K562 (cell line): ENCODE data around the gene VTI1B. TPM values are rescaled to one million over a fixed set of nuclear protein-coding genes. Genes with fewer than 3 reads are reported as not detected.
A peak's percentile ranks its signal among the peaks of the same experiment; 100 is the strongest.

Experiments
- ARID1B ChIP-seq: fragments of 450-650 bp; IDR thresholded peaks from 2 replicates; pipeline ENCODE4 v1.6.1; 2016; ENCODE audit warnings: antibody characterized with exemption, mild to moderate bottlenecking, inconsistent platforms
- BRD4 ChIP-seq: fragments of 200-600 bp; sonication (generic); IDR thresholded peaks from 2 replicates; pipeline ENCODE4 v1.6.1; 2017; ENCODE audit warnings: inconsistent platforms
- CBFA2T3 ChIP-seq: fragments of 450-650 bp; IDR thresholded peaks from 2 replicates; pipeline ENCODE4 v1.6.1; 2017
- CREM ChIP-seq: IDR thresholded peaks from 2 replicates; pipeline ENCODE4 v1.6.1; 2014; ENCODE audit warnings: antibody characterized with exemption, low read depth
- GABPB1 ChIP-seq: sonication (generic); formaldehyde crosslinking; IDR thresholded peaks from 2 replicates; pipeline ENCODE4 v1.8.0; 2022; ENCODE audit warnings: mild to moderate bottlenecking, missing genetic modification reagents
- KDM4B ChIP-seq, 2 experiments: fragments of 450-650 bp in 1 of 2; sonication (generic) in 1 of 2; IDR thresholded peaks; 2 replicates each; pipeline ENCODE4 v1.6.1; 2016 to 2017; ENCODE audit warnings: borderline replicate concordance in 2 of 2, antibody characterized with exemption in 1 of 2, low read depth in 1 of 2, mild to moderate bottlenecking in 1 of 2
- MAFF ChIP-seq: IDR thresholded peaks from 2 replicates; pipeline ENCODE4 v1.6.1; 2012; ENCODE audit warnings: low read length, improper control_type of control experiment
- MEF2A ChIP-seq: IDR thresholded peaks from 2 replicates; pipeline ENCODE4 v1.6.1; 2011; ENCODE audit warnings: low read depth, mild to moderate bottlenecking, low read length, moderate library complexity; ENCODE audit not compliant: control insufficient read depth
- NKRF ChIP-seq: fragments of 450-650 bp; IDR thresholded peaks from 2 replicates; pipeline ENCODE4 v1.6.1; 2016; ENCODE audit warnings: borderline replicate concordance
- TFAM ChIP-seq: fragments of 250-450 bp; sonication (Bioruptor Pico); conservative IDR thresholded peaks from 2 replicates; pipeline ENCODE4 v1.5.0; 2021; ENCODE audit warnings: mild to moderate bottlenecking, moderate library complexity
- ZBTB49 ChIP-seq: sonication (generic); formaldehyde crosslinking; IDR thresholded peaks from 2 replicates; pipeline ENCODE4 v1.8.0; 2022; ENCODE audit warnings: missing genetic modification reagents, mild to moderate bottlenecking, borderline replicate concordance
- ZBTB7A ChIP-seq: IDR thresholded peaks from 2 replicates; pipeline ENCODE4 v1.6.1; 2011; ENCODE audit warnings: low read depth, mild to moderate bottlenecking, low read length, moderate library complexity, borderline replicate concordance; ENCODE audit not compliant: control insufficient read depth
- ZKSCAN3 ChIP-seq: fragments of 250-450 bp; sonication (Bioruptor Pico); IDR thresholded peaks from 2 replicates; pipeline ENCODE4 v1.4.0; 2020
- ZNF140 ChIP-seq: fragments of 250-450 bp; sonication (Bioruptor Pico); IDR thresholded peaks from 2 replicates; pipeline ENCODE4 v1.8.0; 2021; ENCODE audit warnings: moderate library complexity, mild to moderate bottlenecking, inconsistent platforms
- ZNF785 ChIP-seq: fragments of 250-450 bp; sonication (Bioruptor Pico); IDR thresholded peaks from 2 replicates; pipeline ENCODE4 v1.4.0; 2020; ENCODE audit warnings: mild to moderate bottlenecking
- ZZZ3 ChIP-seq: fragments of 450-650 bp; IDR thresholded peaks from 2 replicates; pipeline ENCODE4 v1.6.1; 2016; ENCODE audit warnings: antibody characterized with exemption, mild to moderate bottlenecking, moderate library complexity
- polyA plus RNA-seq, 8 experiments: library from polyadenylated mRNA; depleted of rRNA in 4 of 8; stranded (reverse) in 5 of 8; unstranded in 3 of 8; fragments of >200 nt; fragmentation: Nextera tagmentation in 2 of 8; fragmentation: Illumina TruSeq in 1 of 8; extraction: Ambion mirVana in 2 of 8; extraction: Trizol in 1 of 8; gene quantifications; 2 replicates each; pipeline versions ENCODE4 v1.2.1 to v1.2.3, GENCODE V29; 2011 to 2014; ENCODE audit warnings: inconsistent platforms in 1 of 8, missing spikeins in 1 of 8
- total RNA-seq, 7 experiments: library from RNA; depleted of rRNA in 6 of 7; stranded (reverse); fragments of >200 nt in 6 of 7; fragmentation: Illumina TruSeq in 2 of 7; extraction: Trizol in 2 of 7; gene quantifications; 2 replicates each; pipeline versions ENCODE4 v1.2.1 to v1.2.3, GENCODE V29; 2011 to 2021; ENCODE audit warnings: low replicate concordance in 1 of 7
- TF ChIP-seq, protein P1 (sequence below): sonication (generic); IDR thresholded peaks from 2 replicates; pipeline ENCODE4 v1.6.1; 2016
- TF ChIP-seq, protein P2 (sequence below): sonication (generic); formaldehyde crosslinking; IDR thresholded peaks from 2 replicates; pipeline ENCODE4 v1.8.1; 2023; ENCODE audit warnings: mild to moderate bottlenecking, missing genetic modification reagents
- TF ChIP-seq, protein P3 (sequence below), 2 experiments: fragments of 450-650 bp; conservative IDR thresholded peaks; 2 replicates each; pipeline ENCODE4 v1.6.1; 2017; ENCODE audit warnings: mild to moderate bottlenecking in 2 of 2, moderate library complexity in 2 of 2

The VTI1B gene
- total and polyA plus RNA-seq, 9 of the 15 experiments (the other 6 are each of a cell fraction or from before 2014, with no cell fraction given) = 7.8 to 69.8 (median 50.1) TPM

- TF ChIP-seq ZBTB7A (no peak), ZBTB49 (no peak), ARID1B (peak; percentile 99), KDM4B (IDR thresholded peaks at IDR 0.05; ENCODE audit: borderline replicate concordance in 2 of 2, low read depth in 1 of 2) (no peak), GABPB1 (CRISPR knock-in tag) (no peak), ZNF140 (CRISPR knock-in tag) (no peak), TFAM (CRISPR knock-in tag) (no peak), CREM (peak; percentile 59), ZZZ3 (no peak), MEF2A (peak; percentile 91), ZKSCAN3 (no peak), MAFF (no peak), ZNF785 (no peak), BRD4 (no peak), CBFA2T3 (peak; percentile 99), NKRF (no peak)
- TF ChIP-seq, protein P1, sequence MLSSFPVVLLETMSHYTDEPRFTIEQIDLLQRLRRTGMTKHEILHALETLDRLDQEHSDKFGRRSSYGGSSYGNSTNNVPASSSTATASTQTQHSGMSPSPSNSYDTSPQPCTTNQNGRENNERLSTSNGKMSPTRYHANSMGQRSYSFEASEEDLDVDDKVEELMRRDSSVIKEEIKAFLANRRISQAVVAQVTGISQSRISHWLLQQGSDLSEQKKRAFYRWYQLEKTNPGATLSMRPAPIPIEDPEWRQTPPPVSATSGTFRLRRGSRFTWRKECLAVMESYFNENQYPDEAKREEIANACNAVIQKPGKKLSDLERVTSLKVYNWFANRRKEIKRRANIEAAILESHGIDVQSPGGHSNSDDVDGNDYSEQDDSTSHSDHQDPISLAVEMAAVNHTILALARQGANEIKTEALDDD = peak; percentile 57; the same call in 1 of the 2 replicates
- TF ChIP-seq, protein P2, sequence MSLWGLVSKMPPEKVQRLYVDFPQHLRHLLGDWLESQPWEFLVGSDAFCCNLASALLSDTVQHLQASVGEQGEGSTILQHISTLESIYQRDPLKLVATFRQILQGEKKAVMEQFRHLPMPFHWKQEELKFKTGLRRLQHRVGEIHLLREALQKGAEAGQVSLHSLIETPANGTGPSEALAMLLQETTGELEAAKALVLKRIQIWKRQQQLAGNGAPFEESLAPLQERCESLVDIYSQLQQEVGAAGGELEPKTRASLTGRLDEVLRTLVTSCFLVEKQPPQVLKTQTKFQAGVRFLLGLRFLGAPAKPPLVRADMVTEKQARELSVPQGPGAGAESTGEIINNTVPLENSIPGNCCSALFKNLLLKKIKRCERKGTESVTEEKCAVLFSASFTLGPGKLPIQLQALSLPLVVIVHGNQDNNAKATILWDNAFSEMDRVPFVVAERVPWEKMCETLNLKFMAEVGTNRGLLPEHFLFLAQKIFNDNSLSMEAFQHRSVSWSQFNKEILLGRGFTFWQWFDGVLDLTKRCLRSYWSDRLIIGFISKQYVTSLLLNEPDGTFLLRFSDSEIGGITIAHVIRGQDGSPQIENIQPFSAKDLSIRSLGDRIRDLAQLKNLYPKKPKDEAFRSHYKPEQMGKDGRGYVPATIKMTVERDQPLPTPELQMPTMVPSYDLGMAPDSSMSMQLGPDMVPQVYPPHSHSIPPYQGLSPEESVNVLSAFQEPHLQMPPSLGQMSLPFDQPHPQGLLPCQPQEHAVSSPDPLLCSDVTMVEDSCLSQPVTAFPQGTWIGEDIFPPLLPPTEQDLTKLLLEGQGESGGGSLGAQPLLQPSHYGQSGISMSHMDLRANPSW = no peak
- TF ChIP-seq, protein P3, sequence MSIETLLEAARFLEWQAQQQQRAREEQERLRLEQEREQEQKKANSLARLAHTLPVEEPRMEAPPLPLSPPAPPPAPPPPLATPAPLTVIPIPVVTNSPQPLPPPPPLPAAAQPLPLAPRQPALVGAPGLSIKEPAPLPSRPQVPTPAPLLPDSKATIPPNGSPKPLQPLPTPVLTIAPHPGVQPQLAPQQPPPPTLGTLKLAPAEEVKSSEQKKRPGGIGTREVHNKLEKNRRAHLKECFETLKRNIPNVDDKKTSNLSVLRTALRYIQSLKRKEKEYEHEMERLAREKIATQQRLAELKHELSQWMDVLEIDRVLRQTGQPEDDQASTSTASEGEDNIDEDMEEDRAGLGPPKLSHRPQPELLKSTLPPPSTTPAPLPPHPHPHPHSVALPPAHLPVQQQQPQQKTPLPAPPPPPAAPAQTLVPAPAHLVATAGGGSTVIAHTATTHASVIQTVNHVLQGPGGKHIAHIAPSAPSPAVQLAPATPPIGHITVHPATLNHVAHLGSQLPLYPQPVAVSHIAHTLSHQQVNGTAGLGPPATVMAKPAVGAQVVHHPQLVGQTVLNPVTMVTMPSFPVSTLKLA (conservative IDR thresholded peaks at IDR 0.05) = peak in 1 of 2 experiments; percentile 83; a peak in 2 of 4 replicates
Observed at GRCh38 chr14:67636361-67636919, 38.0 kb downstream of the VTI1B start (continued).
